ENCODE results near the gene ELMOD1.

DNA sequence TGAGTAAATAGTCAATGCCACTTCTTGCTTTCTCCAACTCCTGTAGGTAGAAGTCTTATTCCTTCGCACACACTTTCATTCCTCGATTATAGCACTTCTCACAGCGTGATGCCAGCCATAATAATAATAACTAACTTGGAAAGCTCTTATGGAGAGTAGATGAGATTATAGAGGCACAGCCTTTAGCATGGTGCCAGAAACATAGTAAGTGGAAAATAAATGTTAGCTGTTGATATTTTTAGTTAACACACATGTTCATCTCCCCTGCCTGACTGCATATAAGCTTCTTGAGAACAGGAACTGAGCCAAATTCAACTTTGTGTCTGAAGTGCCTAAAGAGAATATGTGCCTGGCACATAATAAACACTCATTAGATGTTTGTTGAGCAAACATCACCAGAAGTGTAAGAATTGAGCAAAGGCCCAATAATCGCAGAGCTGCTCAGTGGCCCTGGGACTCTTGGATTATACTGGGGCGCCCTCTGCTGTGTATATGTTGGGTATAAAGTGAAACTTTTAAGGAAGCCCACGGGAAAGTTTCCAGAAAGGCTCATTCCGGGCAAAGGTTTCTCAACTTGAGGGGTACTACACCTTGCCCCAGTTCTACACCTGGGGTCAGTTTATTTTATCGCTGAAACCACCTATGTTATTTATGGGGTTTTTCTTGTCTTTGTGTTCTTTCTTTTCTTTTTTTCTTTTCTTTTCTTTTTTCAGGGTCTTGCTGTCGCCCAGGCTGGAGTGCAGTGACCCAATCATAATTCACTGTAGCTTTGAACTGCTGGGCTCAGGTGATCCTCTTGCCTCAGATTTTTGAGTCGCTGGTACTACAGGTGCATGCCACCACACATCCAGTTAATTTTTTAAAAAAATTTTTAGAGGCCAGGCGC lies 98.6 kb downstream of the ELMOD1 start:
- TF ChIP-seq, protein P1, sequence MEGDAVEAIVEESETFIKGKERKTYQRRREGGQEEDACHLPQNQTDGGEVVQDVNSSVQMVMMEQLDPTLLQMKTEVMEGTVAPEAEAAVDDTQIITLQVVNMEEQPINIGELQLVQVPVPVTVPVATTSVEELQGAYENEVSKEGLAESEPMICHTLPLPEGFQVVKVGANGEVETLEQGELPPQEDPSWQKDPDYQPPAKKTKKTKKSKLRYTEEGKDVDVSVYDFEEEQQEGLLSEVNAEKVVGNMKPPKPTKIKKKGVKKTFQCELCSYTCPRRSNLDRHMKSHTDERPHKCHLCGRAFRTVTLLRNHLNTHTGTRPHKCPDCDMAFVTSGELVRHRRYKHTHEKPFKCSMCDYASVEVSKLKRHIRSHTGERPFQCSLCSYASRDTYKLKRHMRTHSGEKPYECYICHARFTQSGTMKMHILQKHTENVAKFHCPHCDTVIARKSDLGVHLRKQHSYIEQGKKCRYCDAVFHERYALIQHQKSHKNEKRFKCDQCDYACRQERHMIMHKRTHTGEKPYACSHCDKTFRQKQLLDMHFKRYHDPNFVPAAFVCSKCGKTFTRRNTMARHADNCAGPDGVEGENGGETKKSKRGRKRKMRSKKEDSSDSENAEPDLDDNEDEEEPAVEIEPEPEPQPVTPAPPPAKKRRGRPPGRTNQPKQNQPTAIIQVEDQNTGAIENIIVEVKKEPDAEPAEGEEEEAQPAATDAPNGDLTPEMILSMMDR (tag by site-specific recombination; IDR thresholded peaks at IDR 0.05), result 0 out of 2 replicates have a peak, but pooled peaks have one; percentile 9
- TF ChIP-seq, protein P2, sequence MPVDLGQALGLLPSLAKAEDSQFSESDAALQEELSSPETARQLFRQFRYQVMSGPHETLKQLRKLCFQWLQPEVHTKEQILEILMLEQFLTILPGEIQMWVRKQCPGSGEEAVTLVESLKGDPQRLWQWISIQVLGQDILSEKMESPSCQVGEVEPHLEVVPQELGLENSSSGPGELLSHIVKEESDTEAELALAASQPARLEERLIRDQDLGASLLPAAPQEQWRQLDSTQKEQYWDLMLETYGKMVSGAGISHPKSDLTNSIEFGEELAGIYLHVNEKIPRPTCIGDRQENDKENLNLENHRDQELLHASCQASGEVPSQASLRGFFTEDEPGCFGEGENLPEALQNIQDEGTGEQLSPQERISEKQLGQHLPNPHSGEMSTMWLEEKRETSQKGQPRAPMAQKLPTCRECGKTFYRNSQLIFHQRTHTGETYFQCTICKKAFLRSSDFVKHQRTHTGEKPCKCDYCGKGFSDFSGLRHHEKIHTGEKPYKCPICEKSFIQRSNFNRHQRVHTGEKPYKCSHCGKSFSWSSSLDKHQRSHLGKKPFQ (tag by site-specific recombination; IDR thresholded peaks at IDR 0.05), result no peak
- no peak for TF ChIP-seq ZNF623 (tag by site-specific recombination; IDR thresholded peaks at IDR 0.05)
- TF ChIP-seq, protein P3, sequence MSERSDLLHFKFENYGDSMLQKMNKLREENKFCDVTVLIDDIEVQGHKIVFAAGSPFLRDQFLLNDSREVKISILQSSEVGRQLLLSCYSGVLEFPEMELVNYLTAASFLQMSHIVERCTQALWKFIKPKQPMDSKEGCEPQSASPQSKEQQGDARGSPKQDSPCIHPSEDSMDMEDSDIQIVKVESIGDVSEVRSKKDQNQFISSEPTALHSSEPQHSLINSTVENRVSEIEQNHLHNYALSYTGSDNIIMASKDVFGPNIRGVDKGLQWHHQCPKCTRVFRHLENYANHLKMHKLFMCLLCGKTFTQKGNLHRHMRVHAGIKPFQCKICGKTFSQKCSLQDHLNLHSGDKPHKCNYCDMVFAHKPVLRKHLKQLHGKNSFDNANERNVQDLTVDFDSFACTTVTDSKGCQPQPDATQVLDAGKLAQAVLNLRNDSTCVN (tag by site-specific recombination; optimal IDR thresholded peaks at IDR 0.05), result no peak
- TF ChIP-seq KLF9 (tag by site-specific recombination; IDR thresholded peaks at IDR 0.05; ENCODE audit: low read depth), result no peak
- TF ChIP-seq MEIS1 (CRISPR knock-in tag; IDR thresholded peaks at IDR 0.05; ENCODE audit: borderline replicate concordance), result no peak
- TF ChIP-seq ZNF837 (tag by site-specific recombination; IDR thresholded peaks at IDR 0.05), result no peak
- no peak for TF ChIP-seq ZNF768 (tag by site-specific recombination; IDR thresholded peaks at IDR 0.05)
- TF ChIP-seq ZBTB17 (tag by site-specific recombination; IDR thresholded peaks at IDR 0.05), result no peak
- no peak for TF ChIP-seq ZNF776 (tag by site-specific recombination; IDR thresholded peaks at IDR 0.05; ENCODE audit: borderline replicate concordance)
- TF ChIP-seq ZNF175 (tag by site-specific recombination; IDR thresholded peaks at IDR 0.05), result no peak
- TF ChIP-seq ZFP3 (tag by site-specific recombination; IDR thresholded peaks at IDR 0.05; ENCODE audit: low read depth), result no peak
